ENCODE results near the gene TRNT1.

TRNT1 gene

DNA sequence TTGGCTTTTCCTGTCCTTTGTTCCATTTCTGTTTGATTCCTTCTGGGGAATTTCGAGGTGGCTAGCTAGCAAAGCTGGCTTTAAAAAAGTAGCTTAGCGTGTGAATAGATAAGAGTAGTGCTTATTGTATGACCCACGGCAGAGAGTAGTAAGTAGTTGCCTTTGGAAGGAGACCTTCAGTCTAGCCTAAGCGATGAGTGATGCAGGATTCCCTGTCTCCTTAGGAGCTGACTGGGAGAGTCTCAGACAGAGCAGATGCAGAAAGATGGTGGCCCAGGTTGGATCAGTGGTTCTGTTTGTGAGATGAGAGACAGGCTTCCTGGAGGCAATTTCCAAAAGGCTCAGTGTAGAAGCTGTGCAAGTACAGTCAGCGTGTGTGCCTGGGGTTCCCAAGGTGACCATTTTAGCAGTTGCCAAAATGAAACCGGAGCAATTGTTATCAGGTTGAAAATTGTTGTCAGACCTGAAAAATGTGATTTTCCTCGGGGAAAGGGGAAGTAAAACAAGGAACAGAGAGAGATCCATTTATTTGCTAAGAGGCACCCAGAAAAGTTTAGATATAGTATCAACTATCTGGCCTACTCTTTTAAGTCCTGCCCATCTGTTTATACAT, 15.9 kb upstream of the TRNT1 start:
- no peak for DNase-seq (ENCODE audit: low read depth)

GRCh38 chr3:3113042-3113709, 13.6 kb upstream of the TRNT1 start:
- DNase-seq (ENCODE audit: low read depth): no peak

DNA sequence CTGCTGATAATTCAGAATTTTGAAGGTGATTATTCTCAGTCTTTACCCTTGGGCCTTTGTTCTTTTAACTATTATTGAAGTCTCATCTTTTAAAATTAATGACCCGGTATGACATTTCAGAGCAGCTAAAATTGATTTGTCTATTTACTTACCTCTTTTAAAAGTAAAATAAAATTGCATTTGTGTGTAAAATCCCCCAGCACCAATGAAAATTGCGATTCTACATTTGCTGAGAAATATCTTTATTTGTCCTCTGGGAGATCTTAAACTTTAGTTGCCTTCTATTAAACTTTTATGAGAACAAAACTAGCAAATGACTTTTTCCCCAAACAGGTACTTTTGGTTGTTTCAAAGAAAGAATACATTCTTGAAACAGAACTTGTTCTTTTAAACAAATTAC, 9.1 kb upstream of the TRNT1 start:
- DNase-seq (ENCODE audit: low read depth): no peak

GRCh38 chr3:3119393-3119851, 7.3 kb upstream of the TRNT1 start:
- no peak for DNase-seq (ENCODE audit: low read depth)

DNA sequence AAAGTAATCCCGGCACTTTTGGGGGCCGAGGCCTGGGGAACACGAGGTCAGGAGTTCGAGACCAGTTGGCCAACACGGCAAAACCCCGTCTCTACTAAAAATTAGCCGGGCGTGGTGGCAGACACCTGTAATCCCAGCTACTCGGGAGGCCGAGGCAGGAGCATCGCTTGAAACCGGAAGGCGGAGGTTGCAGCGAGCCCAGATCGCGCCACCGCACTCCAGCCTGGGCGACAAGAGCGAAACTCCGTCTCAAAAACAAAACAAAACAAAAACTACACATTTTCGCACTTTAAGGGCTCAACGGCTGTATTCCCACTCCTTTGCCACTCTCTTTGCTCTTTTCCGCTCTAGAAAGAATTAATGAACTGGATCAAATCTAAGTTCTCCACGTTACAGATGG, 763 bp upstream of the TRNT1 start:
- no peak for DNase-seq (ENCODE audit: low read depth)

- DNase-seq (ENCODE audit: low read depth): no peak
Measured at GRCh38 chr3:3127432-3128010, 781 bp downstream of the TRNT1 start.

DNA sequence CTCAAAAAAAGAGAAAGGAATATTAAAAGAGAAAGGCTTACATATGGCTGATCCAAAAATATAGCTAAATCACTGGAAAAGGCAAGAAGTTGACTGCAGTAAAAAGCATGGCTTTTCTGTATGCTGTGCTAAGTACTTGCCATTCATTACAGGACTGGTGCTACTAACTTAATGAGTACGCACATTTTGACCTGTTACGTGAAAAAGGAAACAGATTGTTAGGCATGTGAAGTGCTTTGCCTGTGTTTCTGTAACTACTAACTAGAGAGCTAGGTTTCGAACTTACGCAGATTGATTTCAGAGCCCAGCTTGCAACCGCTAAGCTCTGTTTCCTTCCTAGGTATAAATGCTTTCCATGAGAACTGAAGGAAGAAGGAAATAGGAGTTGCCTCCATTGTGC, 2.8 kb downstream of the TRNT1 start:
- DNase-seq (ENCODE audit: low read depth): no peak

- no peak for DNase-seq (ENCODE audit: low read depth)
Measured at GRCh38 chr3:3133500-3133899, 6.8 kb downstream of the TRNT1 start.

GRCh38 chr3:3134750-3135448, 8.2 kb downstream of the TRNT1 start:
- DNase-seq (ENCODE audit: low read depth): no peak

DNA sequence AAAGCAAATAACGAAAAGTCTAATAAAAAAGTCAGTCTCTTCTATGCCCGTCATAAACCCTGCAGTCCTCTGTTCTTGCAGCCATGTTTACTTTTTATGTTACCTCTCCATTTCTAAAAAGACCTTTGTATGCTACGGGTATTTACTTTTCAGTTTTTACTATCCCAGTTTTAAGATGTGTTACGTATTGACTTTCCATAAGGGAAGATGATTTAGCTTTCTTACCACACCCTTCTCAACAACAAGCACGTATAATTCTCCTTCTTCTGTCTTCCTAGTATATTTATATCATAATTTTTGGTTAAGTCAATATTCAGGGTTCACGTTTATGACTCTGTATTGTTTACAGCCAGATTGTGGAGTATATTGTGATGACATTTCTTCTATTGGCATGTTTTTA, 10.8 kb downstream of the TRNT1 start:
- DNase-seq (ENCODE audit: low read depth): no peak

DNA sequence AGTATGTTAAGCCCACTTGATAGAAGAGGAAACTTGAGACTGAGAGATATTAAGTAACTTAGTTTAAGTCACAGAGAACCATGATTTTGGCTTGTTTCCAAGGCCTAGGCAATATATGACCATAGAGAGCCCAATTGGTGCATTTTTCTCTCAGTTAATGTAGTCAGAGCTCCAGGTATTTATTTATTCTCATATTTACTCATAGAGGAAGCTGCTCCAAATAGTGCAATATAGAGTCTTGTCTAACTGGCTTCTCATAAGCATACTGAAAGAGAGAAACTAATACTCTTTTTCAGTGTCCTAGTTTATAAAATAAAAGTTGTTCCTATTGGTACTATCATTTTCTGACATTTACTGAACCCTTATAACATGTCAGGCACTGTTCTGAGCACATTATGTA, 15.2 kb downstream of the TRNT1 start:
- no peak for DNase-seq (ENCODE audit: low read depth)

- no peak for DNase-seq (ENCODE audit: low read depth)
Measured at GRCh38 chr3:3145831-3146230, 19.1 kb downstream of the TRNT1 start.

DNA sequence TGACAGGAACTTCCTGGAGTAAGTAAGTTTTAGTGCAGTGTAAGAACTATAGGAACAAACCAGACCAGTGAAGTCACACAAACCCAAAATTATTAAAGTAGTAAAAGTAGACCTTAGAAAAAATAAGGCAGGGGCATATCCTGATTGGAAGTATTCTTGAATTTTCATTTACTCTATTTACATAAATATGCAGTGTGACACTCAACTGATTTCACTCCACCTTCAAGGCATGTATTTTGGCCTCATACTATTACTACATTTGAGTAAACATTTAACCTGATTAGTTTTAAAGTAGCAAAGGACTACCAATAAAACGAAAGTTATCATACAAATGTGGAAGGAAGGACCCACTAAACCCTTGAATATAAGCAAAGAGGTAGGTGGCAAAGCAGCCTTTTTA, 22.8 kb downstream of the TRNT1 start:
- no peak for DNase-seq (ENCODE audit: low read depth)

DNA sequence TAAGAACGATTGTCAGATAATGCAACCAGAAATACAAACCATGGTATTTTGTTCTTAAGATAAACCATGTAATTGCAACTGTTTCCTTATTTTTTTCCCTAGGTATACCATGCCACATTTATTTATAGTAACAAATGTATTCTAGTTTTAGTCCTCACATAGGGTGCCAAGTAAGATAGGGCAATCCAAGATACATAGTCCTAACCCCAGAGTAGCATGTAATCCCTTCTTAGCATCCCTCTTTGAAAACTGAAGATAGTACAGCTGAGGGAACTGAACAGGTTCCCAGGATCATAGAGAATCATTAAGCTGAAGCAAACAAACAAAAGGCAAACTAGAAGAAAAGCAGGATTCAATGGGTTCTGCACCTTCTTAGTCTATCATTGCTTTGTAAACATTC, 24.8 kb downstream of the TRNT1 start:
- DNase-seq (ENCODE audit: low read depth): no peak

DNA sequence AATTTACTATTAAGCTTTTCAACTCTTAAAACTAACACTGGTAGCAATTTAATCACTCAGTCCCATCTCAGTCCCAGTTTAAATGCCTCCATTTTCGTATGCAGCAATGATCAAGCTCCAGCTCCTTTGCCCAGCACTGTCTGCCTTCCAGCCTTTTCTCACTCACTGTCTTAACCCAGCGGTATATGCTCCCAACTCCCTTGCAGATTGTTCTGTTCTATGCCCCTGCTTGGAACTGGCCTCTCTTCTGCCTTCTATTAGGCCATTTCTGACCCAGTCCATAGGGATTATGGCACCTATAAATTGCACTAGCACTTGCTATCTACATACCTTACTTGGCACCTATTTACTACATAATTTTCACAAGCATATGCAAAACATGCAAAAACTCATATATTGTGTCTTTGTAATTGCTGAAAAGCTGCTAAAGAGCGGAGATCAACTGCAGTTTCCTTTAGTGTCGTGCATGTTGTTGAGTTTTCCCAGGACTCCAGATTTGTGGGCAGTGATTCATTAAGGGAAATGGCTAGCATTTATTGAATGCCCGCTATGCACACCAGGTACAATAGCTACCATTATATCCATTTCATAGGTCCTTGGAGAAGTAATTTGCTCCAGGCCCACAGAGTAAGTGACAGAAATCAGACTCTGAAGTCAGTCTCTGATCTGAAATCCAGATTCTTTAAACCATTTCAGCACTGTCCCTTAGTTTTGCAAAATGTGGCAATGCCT, 28.3 kb downstream of the TRNT1 start:
- DNase-seq (ENCODE audit: low read depth): no peak

DNA sequence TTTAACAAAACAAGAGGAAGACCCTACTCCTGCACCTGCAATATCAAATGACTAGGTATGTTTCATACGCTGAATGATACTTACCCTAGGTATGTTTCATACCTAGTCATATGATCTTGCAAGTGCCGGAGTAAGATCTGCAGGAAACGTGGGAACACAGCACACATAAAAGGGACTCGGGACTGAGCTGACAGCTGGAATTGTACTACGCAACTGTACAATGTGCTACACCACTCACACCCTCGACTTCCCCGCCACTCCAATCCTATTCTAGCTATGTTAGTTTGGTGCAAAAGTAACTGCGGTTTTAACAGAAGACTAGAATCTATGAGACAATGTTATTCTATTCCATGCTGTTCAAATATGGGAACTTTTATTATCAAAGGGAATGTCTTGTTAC, 30.7 kb downstream of the TRNT1 start:
- no peak for DNase-seq (ENCODE audit: low read depth)

DNA sequence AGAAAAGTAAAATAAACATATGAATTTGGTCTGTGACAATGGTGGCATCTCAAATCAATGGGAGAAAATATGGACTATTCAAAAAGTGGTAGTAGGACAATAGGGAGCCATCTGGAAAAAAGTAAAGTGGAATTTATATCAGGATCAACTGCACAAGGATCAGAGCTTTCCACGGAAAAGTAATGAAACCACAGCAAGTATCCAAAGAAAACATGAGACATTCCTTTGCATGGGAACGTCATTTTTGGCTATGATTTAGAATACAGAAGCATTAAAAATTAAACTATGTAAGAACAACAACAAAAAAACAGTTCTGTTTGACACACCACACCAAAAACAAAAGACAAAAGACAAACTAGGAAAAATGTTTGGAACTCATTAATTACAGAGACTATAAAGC, 34.1 kb downstream of the TRNT1 start:
- DNase-seq (ENCODE audit: low read depth): no peak

DNA sequence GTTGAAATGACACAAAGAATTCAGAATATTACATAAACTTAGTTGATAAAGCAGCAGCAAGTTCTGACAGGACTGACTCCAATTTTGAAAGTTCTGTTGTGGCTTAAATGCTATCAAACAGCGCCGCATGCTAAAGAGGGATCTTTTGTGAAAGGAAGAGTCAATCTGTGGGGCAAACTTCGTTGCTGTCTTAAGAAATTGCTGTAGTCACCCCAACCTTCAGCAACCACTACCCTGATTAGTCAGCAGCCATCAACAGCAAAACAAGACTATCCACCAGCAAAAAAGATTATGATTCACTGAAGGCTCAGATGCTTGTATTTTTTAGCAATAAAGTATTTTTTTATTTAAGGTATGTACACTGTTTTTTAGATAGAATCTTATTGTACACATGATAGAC, 38.5 kb downstream of the TRNT1 start:
- DNase-seq (ENCODE audit: low read depth): no peak

GRCh38 chr3:3165650-3166049, 38.9 kb downstream of the TRNT1 start:
- no peak for DNase-seq (ENCODE audit: low read depth)

GRCh38 chr3:3170998-3171397, 44.3 kb downstream of the TRNT1 start:
- DNase-seq (ENCODE audit: low read depth): no peak

DNA sequence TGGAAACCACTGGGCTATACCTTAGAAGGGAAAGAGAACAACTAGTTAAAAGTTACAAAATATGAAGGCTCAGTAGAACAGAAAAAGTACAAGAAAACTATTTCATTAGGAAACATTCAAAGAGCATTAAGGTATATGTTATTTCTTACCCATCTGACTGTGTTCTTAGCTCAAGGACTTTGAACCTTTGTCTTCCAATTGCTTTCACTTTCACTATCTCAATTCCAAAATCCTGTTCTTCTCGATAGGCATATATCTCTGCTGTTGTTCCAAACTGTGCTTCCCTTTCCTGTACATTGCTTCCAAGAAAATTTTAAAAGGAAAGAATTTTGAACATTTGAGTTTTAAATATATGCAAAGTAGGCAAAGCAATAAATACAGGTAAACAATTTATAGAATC, 45.9 kb downstream of the TRNT1 start:
- no peak for DNase-seq (ENCODE audit: low read depth)

DNA sequence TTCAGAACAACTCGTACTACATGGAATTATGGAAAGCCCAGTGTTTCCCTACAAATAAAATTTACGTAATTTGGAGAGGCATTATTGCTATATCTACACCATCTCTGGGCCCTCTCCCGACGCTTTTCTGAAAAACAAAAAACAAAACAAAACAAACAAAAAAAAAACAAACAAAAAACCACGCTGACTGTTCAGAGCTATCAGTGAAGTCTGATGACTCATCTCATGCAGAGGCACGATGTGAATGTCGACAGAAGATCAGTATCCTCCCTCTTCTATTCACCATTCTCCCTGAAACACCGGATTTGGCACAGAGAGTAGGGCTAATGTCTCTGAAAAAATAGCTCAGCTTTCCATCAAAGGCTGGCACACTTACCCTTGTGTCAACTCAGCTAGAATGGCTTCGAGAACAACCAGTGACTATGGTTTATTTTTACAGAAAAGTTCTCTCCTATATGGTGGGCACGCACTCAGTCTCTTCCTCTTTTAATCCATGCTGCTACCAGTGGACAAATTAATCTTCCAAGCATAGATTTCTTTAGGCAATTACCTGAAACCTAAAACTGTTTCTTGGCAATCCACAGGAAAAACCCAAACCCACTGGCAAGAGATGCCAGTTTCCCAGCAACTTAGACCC, 51.2 kb downstream of the TRNT1 start:
- no peak for DNase-seq (ENCODE audit: low read depth)

Data from stimulated activated CD4-positive, alpha-beta T cell treated with anti-CD3 and anti-CD28 coated beads, Interleukin-2, amount 100 ng/mL, for 4 hours (primary cell).